Left lobe of liver (tissue), 2 donors: ENCODE results near the gene PBX4. TPM values are rescaled to one million over a fixed set of nuclear protein-coding genes. Genes with fewer than 3 reads are reported as not detected.
A peak's percentile ranks its signal among the peaks of the same experiment; 100 is the strongest.

ENCODE experiments used
- ATAC-seq: fragments of 200-7000 bp; cut with Tn5 transposase; one replicate; pipeline ENCODE4 v1.9.1; 2020; ENCODE audit warnings: mild to moderate bottlenecking, moderate library complexity
- DNase-seq: peaks from one replicate; pipeline ENCODE4 v3.0.0-alpha.2; 2020; ENCODE audit warnings: low spot score
- total RNA-seq: library from RNA; stranded (reverse); gene quantifications from one replicate; pipeline ENCODE4 v1.2.1, GENCODE V29; 2021
- donor health status: DM: no; HTN: no; CAD: no; lungs with moderate emphysema.
- donor health status: DM: no; HTN: yes; CAD: no.

Gene PBX4
- total RNA-seq, 1 donor from 2014 or later: 0.18 TPM

DNA sequence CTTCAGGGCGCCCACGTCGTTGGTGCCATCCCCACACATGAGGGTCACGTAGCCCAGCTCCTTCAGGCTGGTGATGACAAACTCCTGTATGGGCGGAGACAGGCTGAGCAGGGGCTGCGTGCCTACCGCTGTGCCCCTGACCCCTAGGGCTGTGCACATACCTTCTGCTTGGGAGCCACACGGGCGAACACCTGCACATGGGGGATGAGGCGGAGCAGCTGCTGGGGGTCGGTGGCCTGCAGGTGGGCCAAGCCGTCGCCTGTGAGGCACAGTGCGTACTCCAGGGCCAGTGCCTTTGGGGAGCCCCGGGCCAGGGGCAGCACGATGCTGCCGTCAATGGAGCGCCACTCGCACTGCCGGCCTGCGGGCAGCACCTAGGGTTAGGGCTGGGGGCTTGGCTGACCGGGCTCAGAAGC lies 31.1 kb upstream of the PBX4 start:
- no peak for ATAC-seq
- DNase-seq: no peak

GRCh38 chr19:19649155-19649554 lies 30.7 kb upstream of the PBX4 start:
- no peak for DNase-seq
- ATAC-seq: no peak

- ATAC-seq (no peak), DNase-seq (no peak)
Measured at GRCh38 chr19:19647037-19647835, 28.7 kb upstream of the PBX4 start.

DNA sequence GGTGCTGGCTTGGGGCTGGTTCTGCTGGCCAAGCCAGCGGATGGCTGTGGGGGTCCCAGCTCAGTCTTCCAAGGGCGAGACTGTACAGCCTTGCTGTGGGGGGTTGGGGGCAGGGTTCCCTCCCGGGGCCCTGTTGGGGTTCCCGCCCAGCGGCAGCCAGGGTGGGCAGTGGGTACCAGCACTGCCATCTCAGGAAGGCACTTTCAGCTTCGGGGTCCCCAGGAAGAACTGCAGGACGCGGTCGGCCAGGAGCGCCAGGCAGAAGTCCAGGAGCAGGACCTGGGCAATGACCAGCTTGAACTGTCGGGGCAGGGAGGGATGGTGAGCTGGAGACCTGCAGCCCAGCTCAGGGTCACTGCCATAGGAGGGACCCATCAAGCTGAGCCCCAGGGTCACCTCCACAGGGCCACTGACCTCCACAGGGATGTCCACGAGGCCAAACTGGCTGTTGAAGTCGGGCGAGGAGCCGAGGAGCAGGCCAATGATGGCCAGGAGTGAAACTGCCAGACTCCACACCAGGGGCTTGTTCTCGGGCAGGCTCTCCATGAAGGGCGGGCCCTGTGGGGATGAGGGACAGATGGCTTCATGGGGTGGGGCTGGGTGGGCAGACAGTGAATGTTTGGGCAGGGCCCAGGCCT lies 26.9 kb upstream of the PBX4 start:
- ATAC-seq: no peak
- no peak for DNase-seq

- DNase-seq (no peak), ATAC-seq (no peak)
Measured at GRCh38 chr19:19644054-19644388, 25.5 kb upstream of the PBX4 start.

- ATAC-seq (peak; percentile 92), DNase-seq (peak; percentile 79)
Measured at GRCh38 chr19:19643158-19644053, 24.9 kb upstream of the PBX4 start, which contains the start of gene GMIP. TSS of gene GMIP (minus strand) at chr19:19643657. CDS start at chr19:19643529, 128 bp downstream.

DNA sequence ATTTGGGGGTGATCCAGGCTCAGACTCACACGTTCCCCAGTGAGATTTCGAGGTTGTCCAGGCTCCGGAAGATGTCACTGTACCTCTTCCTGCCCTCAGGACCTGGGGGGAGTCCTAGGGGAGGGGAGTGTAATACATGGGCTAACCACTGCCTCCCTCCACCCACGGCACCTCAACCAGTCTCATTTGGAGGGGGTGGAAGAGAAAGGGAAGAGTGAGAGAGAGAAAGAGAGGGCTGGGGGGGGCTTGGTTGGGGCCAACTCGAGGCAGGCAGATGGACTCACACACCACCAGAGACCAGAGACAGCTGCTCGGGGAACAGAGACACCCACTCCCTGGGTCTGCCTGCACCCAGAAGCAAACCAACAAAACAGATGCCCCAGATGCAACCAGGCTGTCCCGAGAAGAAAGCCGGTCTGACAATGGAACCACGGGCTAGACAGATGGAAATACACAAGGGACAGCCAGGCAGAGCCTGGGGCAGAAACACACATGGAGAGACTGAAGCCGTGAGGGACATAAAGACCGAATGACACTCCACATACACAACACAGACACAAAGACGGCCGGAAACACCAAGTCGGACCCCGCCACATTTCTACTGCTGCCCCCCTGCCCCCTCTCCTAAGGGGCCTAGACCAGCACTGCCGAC lies 24.1 kb upstream of the PBX4 start:
- ATAC-seq: peak; percentile 20
- no peak for DNase-seq

DNA sequence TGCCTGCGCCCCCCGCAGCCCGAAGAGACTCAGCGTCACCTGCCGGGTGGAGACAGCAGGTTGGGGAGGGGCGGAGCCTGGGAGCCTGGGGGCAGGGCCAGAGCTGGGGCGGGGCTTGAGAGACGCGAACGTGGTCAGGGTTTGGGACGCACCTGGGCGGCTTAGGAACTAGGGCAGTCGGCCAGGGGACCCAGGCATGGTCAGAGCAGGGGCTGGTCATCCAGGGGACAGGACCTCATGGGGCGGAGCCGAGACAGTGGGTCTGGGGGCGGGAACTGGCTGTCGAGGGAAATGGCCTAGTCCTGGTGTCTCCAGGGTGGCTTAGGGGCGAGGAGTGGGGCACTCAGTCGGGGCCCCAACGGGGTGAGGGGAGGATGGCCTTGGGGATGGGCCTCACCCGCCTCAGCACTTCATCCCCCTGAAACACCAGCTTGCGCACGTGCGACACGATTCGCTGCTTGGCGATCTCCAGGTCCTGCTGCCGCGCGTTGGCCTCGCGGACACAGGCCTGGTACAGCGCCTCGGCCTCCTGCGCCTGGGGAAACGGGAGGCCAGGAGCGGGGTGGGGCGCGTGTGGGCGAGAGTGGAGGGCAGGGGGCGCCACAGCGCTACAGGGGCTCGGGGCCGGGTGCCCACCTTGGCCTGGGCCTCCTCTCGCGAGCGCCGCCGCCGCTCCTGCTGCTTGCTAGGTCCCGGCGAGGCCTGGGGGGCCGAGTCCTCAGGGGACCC lies 19.2 kb upstream of the PBX4 start:
- DNase-seq: no peak
- no peak for ATAC-seq

- ATAC-seq (no peak), DNase-seq (no peak)
Measured at GRCh38 chr19:19637186-19637522, 18.7 kb upstream of the PBX4 start.

- DNase-seq: no peak
- ATAC-seq: no peak
Measured at GRCh38 chr19:19636573-19637185, 18.2 kb upstream of the PBX4 start.

DNA sequence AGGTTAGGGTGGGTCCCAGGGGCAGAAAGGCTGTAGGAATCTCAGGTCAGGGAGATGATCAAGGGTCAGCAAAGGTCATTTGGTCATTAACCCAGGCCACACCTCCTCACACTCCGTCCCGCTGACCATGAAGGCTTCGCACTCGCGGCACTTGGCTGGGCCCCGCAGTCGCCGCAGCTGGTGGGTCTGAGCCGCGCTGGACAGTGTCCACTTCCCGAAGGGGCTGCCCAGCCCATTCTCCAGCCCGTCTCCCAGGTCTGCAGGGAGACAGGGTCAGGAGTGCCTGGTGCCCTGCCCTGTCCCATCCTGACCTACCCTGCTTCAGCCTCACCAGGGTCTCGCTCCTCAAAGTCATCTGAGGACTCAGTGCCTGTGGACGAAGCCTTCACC lies 16.8 kb upstream of the PBX4 start:
- no peak for DNase-seq
- no peak for ATAC-seq

DNA sequence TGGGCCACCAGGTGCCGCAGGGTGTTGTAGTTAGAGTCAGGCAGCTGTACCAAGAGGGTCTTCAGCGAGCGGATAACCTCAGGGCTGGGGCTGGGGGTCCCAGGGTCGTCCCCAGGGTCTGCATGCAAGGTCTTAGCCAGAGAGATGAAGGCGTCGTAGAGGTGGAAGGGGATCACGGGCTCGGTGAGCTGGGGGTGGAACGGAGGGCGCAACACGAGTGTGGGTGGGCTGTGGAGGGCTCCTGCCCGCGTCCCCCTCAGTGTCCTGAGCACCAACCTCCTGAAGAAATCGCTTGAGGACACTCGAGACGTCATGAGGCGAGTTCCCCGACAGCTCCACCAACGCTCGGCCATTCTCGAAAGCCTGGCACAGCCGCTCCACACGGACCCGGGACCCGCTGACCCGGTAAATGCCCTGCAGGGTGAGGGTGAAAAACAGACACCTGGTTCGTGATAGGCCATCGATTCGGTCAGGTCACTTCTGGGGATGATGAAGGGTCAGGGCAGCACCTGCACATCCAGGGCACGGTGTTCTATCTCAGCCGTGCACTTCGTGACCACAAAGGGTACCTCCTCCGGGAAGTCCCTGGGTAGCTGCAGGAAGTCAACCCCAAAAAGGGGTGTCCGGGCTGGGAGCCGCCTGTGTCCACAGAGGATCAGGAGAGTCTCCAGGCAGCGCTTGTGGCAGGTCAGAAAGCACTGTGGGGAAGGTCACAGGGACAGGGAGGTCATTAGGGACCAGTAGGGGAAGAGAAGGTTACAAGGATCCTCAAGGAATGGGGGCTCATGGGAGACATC lies 16.2 kb upstream of the PBX4 start:
- no peak for DNase-seq

DNA sequence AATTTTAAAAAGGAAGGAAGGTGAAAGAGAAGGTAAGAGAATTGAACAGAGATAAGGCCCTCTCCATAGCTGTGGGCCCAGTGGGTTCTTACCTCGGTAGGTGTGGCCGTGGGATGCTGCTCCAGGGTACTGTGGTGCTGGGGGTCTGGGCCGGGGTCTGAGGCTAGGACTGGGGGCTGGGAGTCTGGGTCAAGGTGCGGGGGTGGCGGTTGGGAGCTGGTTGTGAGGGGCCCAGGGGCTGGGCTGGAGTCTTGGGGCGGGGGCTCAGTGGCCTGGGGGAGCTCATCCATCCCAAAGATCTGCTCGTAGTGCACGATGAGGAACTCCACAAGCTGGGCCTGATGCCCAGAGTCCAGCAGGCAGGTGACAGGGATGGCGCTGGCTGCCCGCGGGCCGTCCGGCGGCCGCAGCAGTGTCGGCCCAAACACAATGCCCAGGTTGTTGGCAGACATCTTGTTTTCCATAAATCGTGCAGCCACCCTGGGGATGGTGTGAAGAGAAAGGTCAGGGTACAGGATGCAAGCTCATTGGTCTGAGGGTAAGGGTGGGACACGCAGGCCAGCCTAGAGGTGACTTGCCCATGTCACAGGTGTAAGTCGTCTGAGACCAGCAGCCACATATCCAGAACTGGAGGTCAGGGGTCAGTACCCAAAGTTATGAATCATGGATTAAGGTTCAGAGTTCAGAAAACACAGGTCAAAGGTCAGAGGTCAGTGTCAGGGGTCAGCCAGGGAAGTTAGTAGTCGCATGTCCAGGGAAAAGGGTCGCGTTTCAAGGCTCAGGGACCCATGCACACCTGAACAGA lies 15.4 kb upstream of the PBX4 start:
- no peak for ATAC-seq

More for the DNA sequence above, 16.2 kb upstream of the PBX4 start:
- ATAC-seq: no peak

DNA sequence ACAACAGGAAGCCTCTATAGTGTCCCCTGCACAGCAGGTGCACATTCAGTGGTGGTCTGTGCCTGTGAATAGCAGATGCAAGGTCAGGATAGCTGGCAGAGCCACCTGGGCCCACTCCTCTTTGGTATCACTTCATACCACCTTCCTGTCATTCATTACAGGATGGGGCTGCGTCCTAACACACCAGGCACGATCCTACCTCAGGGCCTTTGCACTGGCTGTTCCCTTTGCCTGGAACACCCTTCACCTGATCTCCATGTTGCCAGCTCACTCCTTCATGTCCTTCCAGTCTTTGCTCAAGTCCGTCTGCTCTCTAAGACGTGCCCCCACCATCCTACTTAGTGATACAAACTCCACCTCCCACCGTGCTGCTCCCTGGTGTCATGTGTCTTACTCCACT lies 14.2 kb upstream of the PBX4 start:
- no peak for ATAC-seq
- DNase-seq: no peak

More for the DNA sequence above, 15.4 kb upstream of the PBX4 start:
- DNase-seq: no peak

GRCh38 chr19:19631346-19631745 lies 12.9 kb upstream of the PBX4 start:
- ATAC-seq: no peak
- DNase-seq: no peak

GRCh38 chr19:19630426-19630825 lies 11.9 kb upstream of the PBX4 start:
- ATAC-seq (no peak), DNase-seq (no peak)

GRCh38 chr19:19630062-19630414 lies 11.6 kb upstream of the PBX4 start:
- DNase-seq (no peak), ATAC-seq (no peak)

- no peak for ATAC-seq
- DNase-seq: no peak
Measured at GRCh38 chr19:19628501-19629134, 10.1 kb upstream of the PBX4 start.
